HFFc6 (cell line): ENCODE measurements around the gene CCDC127. TPM values are rescaled to one million over a fixed set of nuclear protein-coding genes. Genes with fewer than 3 reads are reported as not detected.

Experiments
- DNase-seq: peaks from one replicate; pipeline ENCODE4 v3.0.0-alpha.2; 2018
- H3K27ac Mint-ChIP-seq: 2 replicates; pipeline ENCODE4 v1.8.0; 2020; ENCODE audit warnings: mild to moderate bottlenecking, mixed read lengths
- H3K27me3 Mint-ChIP-seq: 2 replicates; pipeline ENCODE4 v1.8.0; 2021; ENCODE audit warnings: mild to moderate bottlenecking, moderate library complexity, mixed read lengths; ENCODE audit not compliant: insufficient read depth
- H3K36me3 Mint-ChIP-seq: 2 replicates; pipeline ENCODE4 v1.8.0; 2021; ENCODE audit warnings: low read depth, mixed read lengths
- H3K4me1 Mint-ChIP-seq: 2 replicates; pipeline ENCODE4 v1.8.0; 2020; ENCODE audit warnings: low read depth, mixed read lengths
- H3K4me3 Mint-ChIP-seq: 2 replicates; pipeline ENCODE4 v1.8.0; 2020; ENCODE audit warnings: mild to moderate bottlenecking, moderate library complexity, mixed read lengths
- H3K9me3 Mint-ChIP-seq: 2 replicates; pipeline ENCODE4 v1.8.0; 2020; ENCODE audit warnings: mild to moderate bottlenecking, mixed read lengths
- CTCF ChIP-seq: fragments of 200-600 bp; sonication (generic); IDR thresholded peaks from 2 replicates; pipeline ENCODE4 v1.5.0; 2021; ENCODE audit warnings: antibody characterized with exemption, mild to moderate bottlenecking
- total RNA-seq, 6 experiments: library from RNA; stranded (reverse); fragmentation: NEBNext Ultra II Directional; extraction: Animal tissue kit (Norgen Biotek cat#: 25700); gene quantifications; 2 replicates in 1 of 6; 3 replicates in 5 of 6; pipeline ENCODE4 v1.2.3, GENCODE V29; 2021

Gene CCDC127
- total RNA-seq, 6 experiments from 2014 or later = 4.5 to 6.6 (median 6.2) TPM

- peaks cover 2% of the 10 kb centered on the region; the same call in 1 of the 2 replicates for H3K27me3 Mint-ChIP-seq
- peaks cover 35% of the 10 kb centered on the region for H3K4me1 Mint-ChIP-seq
- no peak overlapping the region for H3K4me3 Mint-ChIP-seq
- no peak overlapping the region for H3K27ac Mint-ChIP-seq
- no peaks in the 10 kb centered on the region; the same call in 1 of the 2 replicates for H3K36me3 Mint-ChIP-seq
- no peaks in the 10 kb centered on the region for H3K9me3 Mint-ChIP-seq
- no peak for DNase-seq
- TF ChIP-seq CTCF = no peak
Measured at GRCh38 chr5:170971-171800, 46.8 kb downstream of the CCDC127 start.

- DNase-seq = no peak
- Mint-ChIP-seq H3K4me3 (peak overlapping the region; percentile 39; the same call in 1 of the 2 replicates), H3K9me3 (no peaks in the 10 kb centered on the region), H3K4me1 (peaks cover 34% of the 10 kb centered on the region), H3K27me3 (peaks cover 2% of the 10 kb centered on the region; the same call in 1 of the 2 replicates), H3K27ac (peak overlapping the region; percentile 99), H3K36me3 (no peaks in the 10 kb centered on the region; the same call in 1 of the 2 replicates)
- TF ChIP-seq CTCF = peak; percentile 30; the same call in 1 of the 2 replicates
Measured at GRCh38 chr5:169728-170094, 48.2 kb downstream of the CCDC127 start.

- Mint-ChIP-seq H3K4me3 (peak overlapping the region; percentile 86), H3K27me3 (no peaks in the 10 kb centered on the region; the same call in 1 of the 2 replicates), H3K27ac (peak overlapping the region; percentile 99), H3K9me3 (no peaks in the 10 kb centered on the region), H3K36me3 (no peaks in the 10 kb centered on the region; the same call in 1 of the 2 replicates), H3K4me1 (peaks cover 34% of the 10 kb centered on the region)
- TF ChIP-seq CTCF = no peak
- peak; percentile 97 for DNase-seq
Measured at GRCh38 chr5:169071-169727, 48.8 kb downstream of the CCDC127 start.

GRCh38 chr5:167982-168660 lies 49.8 kb downstream of the CCDC127 start:
- Mint-ChIP-seq H3K27ac (peak overlapping the region; percentile 99), H3K4me3 (peak overlapping the region; percentile 86), H3K4me1 (peaks cover 34% of the 10 kb centered on the region), H3K36me3 (no peaks in the 10 kb centered on the region; the same call in 1 of the 2 replicates), H3K9me3 (no peaks in the 10 kb centered on the region), H3K27me3 (no peaks in the 10 kb centered on the region; the same call in none of the 2 replicates)
- peak; percentile 97 for DNase-seq
- TF ChIP-seq CTCF = no peak

GRCh38 chr5:167511-167910 lies 50.4 kb downstream of the CCDC127 start:
- no peak overlapping the region for H3K4me3 Mint-ChIP-seq
- TF ChIP-seq CTCF = no peak
- peaks cover 34% of the 10 kb centered on the region for H3K4me1 Mint-ChIP-seq
- peak overlapping the region; percentile 99 for H3K27ac Mint-ChIP-seq
- no peaks in the 10 kb centered on the region for H3K9me3 Mint-ChIP-seq
- DNase-seq = no peak
- H3K27me3 Mint-ChIP-seq = no peaks in the 10 kb centered on the region; the same call in none of the 2 replicates
- H3K36me3 Mint-ChIP-seq = no peaks in the 10 kb centered on the region
